Lower leg skin (tissue), 4 donors: ENCODE measurements around the gene TYROBP. TPM values are rescaled to one million over a fixed set of nuclear protein-coding genes. Genes with fewer than 3 reads are reported as not detected.
A peak's percentile ranks its signal among the peaks of the same experiment; 100 is the strongest.

Experiments used
- DNase-seq, 2 donors: peaks; one replicate each; pipeline ENCODE4 v3.0.0-alpha.2; 2019; ENCODE audit warnings: low spot score in 2 of 2
- H3K4me3 ChIP-seq: fragments of 200-600 bp; sonication (generic); 2 replicates; pipeline ENCODE4 v1.5.1; 2017; ENCODE audit warnings: mild to moderate bottlenecking, low read depth; ENCODE audit not compliant: poor library complexity, severe bottlenecking
- CTCF ChIP-seq, 3 donors: fragments of 450-650 bp; IDR thresholded peaks; one replicate each; pipeline ENCODE4 v1.5.1; 2016; ENCODE audit warnings: antibody characterized with exemption in 3 of 3, mild to moderate bottlenecking in 3 of 3, moderate library complexity in 2 of 3
- POLR2A ChIP-seq, 2 donors: fragments of 450-650 bp; IDR thresholded peaks; one replicate each; pipeline ENCODE4 v1.6.1; 2016 to 2017; ENCODE audit warnings: antibody characterized with exemption in 2 of 2, mild to moderate bottlenecking in 1 of 2, moderate library complexity in 1 of 2
- WGBS, 2 donors: methylation state at CpG; one replicate each; pipeline ENCODE4 v1.1.5; 2018; 5-methylcytosine and 5-hydroxymethylcytosine counted together
- intact Hi-C: fragments of 100-400 bp; cut with DNase I; formaldehyde crosslinking; loops from one replicate; pipeline ENCODE4 v1.15.0; 2023; ENCODE audit warnings: low total_unique reads
- total RNA-seq, 4 donors: library from RNA; depleted of rRNA; stranded (reverse); fragments of >200 nt; gene quantifications; one replicate each; pipeline ENCODE4 v1.1.0, GENCODE V29; 2016

The TYROBP gene
- total RNA-seq, 4 donors from 2014 or later: 25.7 to 29.9 (median 28.4) TPM

- TF ChIP-seq CTCF (IDR thresholded peaks at IDR 0.05) (no peak), POLR2A (IDR thresholded peaks at IDR 0.05) (no peak)
- 57 to 63% methylated on average over 19 of the region's 19 CpGs for WGBS, 2 donors
- intact Hi-C loops: no loop called here
- H3K4me3 ChIP-seq: no peak overlapping the region
- DNase-seq: no peak
Observed at GRCh38 chr19:35861640-35862160, 46.4 kb downstream of the TYROBP start.

DNA sequence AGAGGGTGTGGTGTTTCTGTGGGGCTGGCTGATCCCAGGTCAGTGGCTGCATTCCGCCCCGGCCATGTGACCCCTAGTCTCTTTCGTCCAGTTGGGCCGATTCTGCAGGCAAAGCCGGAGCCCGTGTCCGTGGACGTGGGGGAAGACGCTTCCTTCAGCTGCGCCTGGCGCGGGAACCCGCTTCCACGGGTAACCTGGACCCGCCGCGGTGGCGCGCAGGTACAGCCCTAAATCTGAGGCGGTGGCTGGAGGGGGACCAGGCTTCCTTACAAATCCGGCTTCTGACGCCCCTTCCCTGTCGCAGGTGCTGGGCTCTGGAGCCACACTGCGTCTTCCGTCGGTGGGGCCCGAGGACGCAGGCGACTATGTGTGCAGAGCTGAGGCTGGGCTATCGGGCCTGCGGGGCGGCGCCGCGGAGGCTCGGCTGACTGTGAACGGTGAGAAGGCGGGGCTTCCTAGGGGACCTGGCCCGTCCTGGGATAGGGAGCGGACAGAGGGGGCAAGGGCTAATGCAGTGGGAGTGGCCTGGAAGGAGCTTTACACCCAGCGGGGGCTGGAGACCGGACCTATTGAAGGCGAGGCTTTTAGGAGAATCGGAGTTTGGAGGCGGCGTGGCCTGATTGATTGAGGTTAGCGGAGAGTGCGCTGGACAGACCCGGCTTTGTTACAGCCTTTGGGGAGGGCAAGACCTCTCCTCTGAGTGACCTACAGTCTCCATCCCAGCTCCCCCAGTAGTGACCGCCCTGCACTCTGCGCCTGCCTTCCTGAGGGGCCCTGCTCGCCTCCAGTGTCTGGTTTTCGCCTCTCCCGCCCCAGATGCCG lies 47.1 kb downstream of the TYROBP start:
- no peak overlapping the region for H3K4me3 ChIP-seq
- WGBS, 2 donors: 46 to 48% methylated on average over 51 to 55 of the region's 55 CpGs
- peak in 1 of 2 donors; percentile 81 for DNase-seq
- intact Hi-C loops: no loop called here
- TF ChIP-seq CTCF (IDR thresholded peaks at IDR 0.05): no peak
- TF ChIP-seq POLR2A (IDR thresholded peaks at IDR 0.05): no peak

DNA sequence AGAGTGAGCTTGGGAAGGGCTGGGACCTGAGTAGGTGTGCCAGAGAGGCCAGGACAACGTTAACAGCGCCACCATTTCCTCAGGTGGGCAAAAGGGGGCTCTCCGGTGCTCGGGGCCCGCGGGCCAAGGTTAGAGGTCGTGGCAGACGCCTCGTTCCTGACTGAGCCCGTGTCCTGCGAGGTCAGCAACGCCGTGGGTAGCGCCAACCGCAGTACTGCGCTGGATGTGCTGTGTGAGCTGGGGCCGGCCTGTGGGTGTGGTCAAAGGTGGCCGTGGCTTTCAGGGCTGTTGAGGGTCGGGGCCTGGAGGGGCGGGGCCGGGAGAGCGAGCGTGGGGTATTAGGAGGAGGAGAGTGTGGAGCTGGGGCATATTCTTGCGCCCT lies 47.7 kb downstream of the TYROBP start:
- 32 to 51% methylated on average over 24 of the region's 24 CpGs for WGBS, 2 donors
- DNase-seq: no peak
- no peak overlapping the region for H3K4me3 ChIP-seq
- intact Hi-C loops: no loop called here
- TF ChIP-seq POLR2A (IDR thresholded peaks at IDR 0.05): no peak
- TF ChIP-seq CTCF (IDR thresholded peaks at IDR 0.05): no peak

- WGBS, 2 donors: 78 to 90% methylated on average over 4 of the region's 4 CpGs
- TF ChIP-seq POLR2A (IDR thresholded peaks at IDR 0.05): no peak
- no peak for TF ChIP-seq CTCF (IDR thresholded peaks at IDR 0.05)
- no peak overlapping the region for H3K4me3 ChIP-seq
- no peak for DNase-seq
- intact Hi-C loops: no loop called here
Observed at GRCh38 chr19:35859414-35859813, 48.7 kb downstream of the TYROBP start.

- no peak for DNase-seq
- intact Hi-C loops: no loop called here
- TF ChIP-seq CTCF (IDR thresholded peaks at IDR 0.05) (no peak), POLR2A (IDR thresholded peaks at IDR 0.05) (no peak)
- 77 to 85% methylated on average over 5 to 6 of the region's 6 CpGs for WGBS, 2 donors
- no peak overlapping the region for H3K4me3 ChIP-seq
Observed at GRCh38 chr19:35858311-35858710, 49.8 kb downstream of the TYROBP start.
